A549 (cell line): Measurements from ENCODE around the gene DSCAM. TPM values are rescaled to one million over a fixed set of nuclear protein-coding genes. Genes with fewer than 3 reads are reported as not detected.

Experiments used
- ATAC-seq, 2 experiments: fragments of 200-7000 bp in 1 of 2; fragments of >200 bp in 1 of 2; cut with Nextera tagmentation in 1 of 2; cut with Tn5 transposase in 1 of 2; 3 replicates each; pipeline versions ENCODE4 v1.8.0 to v1.9.1; 2018 to 2020; ENCODE audit warnings: mild to moderate bottlenecking in 1 of 2, moderate library complexity in 1 of 2
- CTCF ChIA-PET: fragments of 300-600 bp; sonication (Branson Sonifier 250); formaldehyde crosslinking; extraction: SDS; loops from one replicate; lab custom pipeline; 2021; ENCODE audit warnings: antibody characterized with exemption, inconsistent platforms; lab: Yijun Ruan, JAX
- POLR2A ChIA-PET: fragments of 350-600 bp; formaldehyde crosslinking; extraction: SDS; loops from one replicate; lab custom pipeline; 2021; ENCODE audit warnings: antibody characterized with exemption, inconsistent platforms; lab: Yijun Ruan, JAX
- DNase-seq, 2 experiments: peaks; one replicate each; pipeline versions ENCODE4 v3.0.0 to v3.0.0-alpha.2; 2011 to 2016; ENCODE audit warnings: low read depth in 1 of 2, low spot score in 1 of 2
- FAIRE-seq: peaks from 2 replicates; lab custom pipeline; 2011; peaks lifted over from hg19 to GRCh38; lab: Jason Lieb, UNC
- H3K27ac ChIP-seq, 2 experiments: fragments of >200 bp; sonication (Bioruptor Twin); formaldehyde crosslinking; 3 replicates each; pipeline ENCODE4 v1.5.1; 2016 to 2017
- H3K4me1 ChIP-seq: fragments of >200 bp; sonication (Bioruptor Twin); formaldehyde crosslinking; 3 replicates; pipeline ENCODE4 v1.6.1; 2016
- H3K4me2 ChIP-seq: fragments of >200 bp; sonication (Bioruptor Twin); formaldehyde crosslinking; 3 replicates; pipeline ENCODE4 v1.6.1; 2016
- H3K4me3 ChIP-seq: fragments of >200 bp; sonication (Bioruptor Twin); formaldehyde crosslinking; 3 replicates; pipeline ENCODE4 v1.5.1; 2016
- H3K9me3 ChIP-seq: fragments of >200 bp; sonication (Bioruptor Twin); formaldehyde crosslinking; 3 replicates; pipeline ENCODE4 v1.6.1; 2016
- ATOH8 ChIP-seq: fragments of 250-450 bp; sonication (Bioruptor Pico); IDR thresholded peaks from 2 replicates; pipeline ENCODE4 v1.5.0; 2020; ENCODE audit warnings: low read depth, mild to moderate bottlenecking, moderate library complexity
- BCL3 ChIP-seq: fragments of >200 bp; sonication (Bioruptor Twin); formaldehyde crosslinking; IDR thresholded peaks from 3 replicates; pipeline ENCODE4 v1.6.1; 2016
- CHD4 ChIP-seq: fragments of 200-600 bp; sonication (generic); IDR thresholded peaks from 2 replicates; pipeline ENCODE4 v1.6.1; 2016; ENCODE audit warnings: antibody characterized with exemption, mild to moderate bottlenecking, borderline replicate concordance
- EP300 ChIP-seq, 2 experiments: fragments of >200 bp; sonication (Bioruptor Twin); formaldehyde crosslinking; IDR thresholded peaks; 2 replicates in 1 of 2; 3 replicates in 1 of 2; pipeline ENCODE4 v1.6.1; 2016 to 2017
- FOSL2 ChIP-seq, 2 experiments: fragments of 450-650 bp in 1 of 2; fragments of >200 bp in 1 of 2; sonication (Bioruptor Twin) in 1 of 2; formaldehyde crosslinking; IDR thresholded peaks; 2 replicates each; pipeline versions ENCODE4 v1.5.0 to v1.6.1; 2016 to 2020; ENCODE audit warnings: mild to moderate bottlenecking in 1 of 2, moderate library complexity in 1 of 2
- HMGXB4 ChIP-seq: fragments of 250-450 bp; sonication (Bioruptor Pico); IDR thresholded peaks from 2 replicates; pipeline ENCODE4 v1.5.0; 2021; ENCODE audit warnings: mild to moderate bottlenecking, moderate library complexity, borderline replicate concordance
- KDM1A ChIP-seq: fragments of 200-600 bp; sonication (generic); IDR thresholded peaks from 2 replicates; pipeline ENCODE4 v1.6.1; 2016; ENCODE audit warnings: low read depth, mild to moderate bottlenecking
- MAX ChIP-seq: IDR thresholded peaks from 2 replicates; pipeline ENCODE4 v1.6.1; 2012
- MAZ ChIP-seq: fragments of 150-350 bp; IDR thresholded peaks from 2 replicates; pipeline ENCODE4 v1.6.1; 2014; ENCODE audit warnings: antibody characterized with exemption, low read depth, low read length, borderline replicate concordance
- PHF8 ChIP-seq: fragments of 200-600 bp; sonication (generic); IDR thresholded peaks from 2 replicates; pipeline ENCODE4 v1.6.1; 2016; ENCODE audit warnings: low read depth, mild to moderate bottlenecking, antibody characterized with exemption, moderate library complexity, borderline replicate concordance
- POLR2A ChIP-seq: IDR thresholded peaks from 2 replicates; pipeline ENCODE4 v1.6.1; 2012; ENCODE audit warnings: mild to moderate bottlenecking, low read length
- POLR2AphosphoS2 ChIP-seq: conservative IDR thresholded peaks from 2 replicates; pipeline ENCODE4 v1.6.1; 2012; ENCODE audit warnings: low read length, improper control_type of control experiment, inconsistent platforms
- RAD21 ChIP-seq, 2 experiments: fragments of >200 bp in 1 of 2; sonication (Bioruptor Twin) in 1 of 2; formaldehyde crosslinking in 1 of 2; IDR thresholded peaks in 1 of 2; conservative IDR thresholded peaks in 1 of 2; 2 replicates in 1 of 2; 3 replicates in 1 of 2; pipeline ENCODE4 v1.6.1; 2012 to 2018; ENCODE audit warnings: inconsistent platforms in 1 of 2
- RARB ChIP-seq: fragments of 250-450 bp; sonication (Bioruptor Pico); IDR thresholded peaks from 2 replicates; pipeline ENCODE4 v1.8.0; 2021; ENCODE audit warnings: mild to moderate bottlenecking, moderate library complexity
- REST ChIP-seq: fragments of 200-600 bp; sonication (generic); IDR thresholded peaks from 2 replicates; pipeline ENCODE4 v1.6.1; 2016; ENCODE audit warnings: antibody characterized with exemption, mild to moderate bottlenecking, moderate library complexity
- RNF2 ChIP-seq: fragments of 200-600 bp; sonication (generic); IDR thresholded peaks from 2 replicates; pipeline ENCODE4 v1.6.1; 2016; ENCODE audit warnings: low read depth, mild to moderate bottlenecking, antibody characterized with exemption, moderate library complexity, borderline replicate concordance
- SREBF2 ChIP-seq: fragments of 450-650 bp; IDR thresholded peaks from 2 replicates; pipeline ENCODE4 v1.6.1; 2014; ENCODE audit warnings: mild to moderate bottlenecking, moderate library complexity
- TFCP2L1 ChIP-seq: fragments of 250-450 bp; sonication (Bioruptor Pico); IDR thresholded peaks from 2 replicates; pipeline ENCODE4 v1.5.0; 2021; ENCODE audit warnings: mild to moderate bottlenecking
- ZFP36 ChIP-seq: fragments of 450-650 bp; IDR thresholded peaks from 2 replicates; pipeline ENCODE4 v1.6.1; 2014; ENCODE audit warnings: borderline replicate concordance; ENCODE audit not compliant: partially characterized antibody
- ZNF302 ChIP-seq: fragments of 250-450 bp; sonication (Bioruptor Pico); IDR thresholded peaks from 2 replicates; pipeline ENCODE4 v1.9.0; 2021; ENCODE audit warnings: inconsistent platforms, mild to moderate bottlenecking, moderate library complexity
- ZSCAN20 ChIP-seq: fragments of 250-450 bp; sonication (Bioruptor Pico); IDR thresholded peaks from 2 replicates; pipeline ENCODE4 v1.8.0; 2022; ENCODE audit warnings: mild to moderate bottlenecking, moderate library complexity
- WGBS: methylation state at CpG from one replicate; pipeline ENCODE4 v1.1.6; 2017; ENCODE audit errors: missing lambda C conversion rate; 5-methylcytosine and 5-hydroxymethylcytosine counted together
- polyA plus RNA-seq, 4 experiments: library from polyadenylated mRNA; depleted of rRNA in 3 of 4; stranded (reverse); fragments of >200 nt; fragmentation: RNase III in 1 of 4; extraction: RNeasy Plus Mini Kit Qiagen cat#74134 plus additional on column Dnase treatment in 1 of 4; gene quantifications; 2 replicates in 3 of 4; 3 replicates in 1 of 4; pipeline ENCODE4 v1.2.3, GENCODE V29; 2011 to 2017

The DSCAM gene
- polyA plus RNA-seq, 2 of the 4 experiments (the other 2 are of a cell fraction): not detected

- Histone ChIP-seq H3K27ac (no peak overlapping the region), H3K4me1 (no peaks in the 10 kb centered on the region), H3K9me3 (no peaks in the 10 kb centered on the region), H3K4me2 (no peak overlapping the region), H3K4me3 (no peak overlapping the region)
- CTCF ChIA-PET: no interaction called here
- no peak for TF ChIP-seq MAZ
- no peak for TF ChIP-seq SREBF2
- TF ChIP-seq RARB: no peak
- TF ChIP-seq ZNF302: no peak
- TF ChIP-seq ATOH8 (CRISPR knock-in tag): no peak
- TF ChIP-seq ZSCAN20: no peak
- POLR2A ChIA-PET: no interaction called here
- FAIRE-seq: no peak
- no peak for DNase-seq
- 15% methylated on average over 19 of the region's 19 CpGs for whole genome bisulfite sequencing
- no peak for ATAC-seq
Measured at GRCh38 chr21:39984286-39984991, 862.5 kb downstream of the DSCAM start.

GRCh38 chr21:39980241-39980820 is 866.6 kb downstream of the DSCAM start:
- 3% methylated on average over 6 of the region's 6 CpGs for WGBS
- H3K4me3 ChIP-seq: no peak overlapping the region
- ATAC-seq: no peak
- no peak for DNase-seq
- no peak overlapping the region for H3K27ac ChIP-seq
- CTCF ChIA-PET: interaction anchor here (0.9 kb wide), 1 partner anchor 113 kb away, joined by 3 read pairs; the partner anchor contains the start of gene PCP4
- H3K4me2 ChIP-seq: no peak overlapping the region
- H3K9me3 ChIP-seq: no peaks in the 10 kb centered on the region
- H3K4me1 ChIP-seq: no peaks in the 10 kb centered on the region
- FAIRE-seq: no peak
- no peak for TF ChIP-seq CHD4
- TF ChIP-seq EP300 (IDR thresholded peaks at IDR 0.05): no peak
- no peak for TF ChIP-seq TFCP2L1 (CRISPR knock-in tag)
- no peak for TF ChIP-seq HMGXB4 (CRISPR knock-in tag)
- TF ChIP-seq REST: no peak
- TF ChIP-seq FOSL2 (IDR thresholded peaks at IDR 0.05): no peak
- no peak for TF ChIP-seq FOSL2 (CRISPR knock-in tag; IDR thresholded peaks at IDR 0.05)
- TF ChIP-seq ZFP36: no peak
- TF ChIP-seq KDM1A: no peak
- no peak for TF ChIP-seq RAD21 (conservative IDR thresholded peaks at IDR 0.05 in 1 of 2, IDR thresholded peaks at IDR 0.05 in 1 of 2)
- TF ChIP-seq POLR2A: no peak
- no peak for TF ChIP-seq BCL3
- TF ChIP-seq MAX: no peak
- no peak for TF ChIP-seq RNF2
- TF ChIP-seq POLR2AphosphoS2: no peak
- TF ChIP-seq PHF8: no peak
- no peak for TF ChIP-seq ATOH8 (CRISPR knock-in tag)
- POLR2A ChIA-PET: no interaction called here
